ENCODE measurements around the gene LRIT2.
A peak's percentile ranks its signal among the peaks of the same experiment; 100 is the strongest.

The LRIT2 gene

DNA sequence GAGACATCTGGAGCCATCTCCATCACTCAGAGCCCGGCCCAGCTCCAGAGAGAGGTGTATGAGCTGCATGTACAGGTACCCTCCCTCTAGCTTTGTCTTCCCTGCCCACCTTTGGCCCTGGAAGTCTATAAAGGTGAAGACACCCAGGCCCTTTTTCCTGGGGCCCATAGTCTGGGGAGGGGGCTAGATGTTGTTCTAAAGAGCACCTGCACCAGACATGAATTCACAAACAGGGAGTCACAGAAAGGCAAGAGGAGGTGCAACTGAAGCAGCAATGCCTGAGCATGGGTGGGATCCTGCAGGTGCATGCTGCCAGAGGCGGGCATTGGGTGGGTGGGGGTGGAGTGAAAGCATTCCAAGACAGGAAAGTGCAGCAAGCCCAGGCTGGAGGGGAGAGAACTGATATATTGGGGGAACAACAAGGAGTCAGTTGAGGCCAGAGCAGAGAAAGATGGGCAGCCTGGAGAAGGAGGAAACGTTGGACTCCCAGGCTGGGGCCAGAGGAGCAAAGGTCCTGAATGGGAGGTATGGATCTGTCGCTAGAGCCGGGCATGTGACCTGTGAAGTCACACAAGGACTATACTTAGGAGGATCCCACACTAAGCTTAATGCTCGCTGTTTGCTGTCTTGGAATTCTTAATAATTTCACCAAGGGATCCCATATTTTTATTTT is 19.4 kb downstream of the LRIT2 start:
- DNase-seq (ENCODE audit: low read depth), result no peak

DNA sequence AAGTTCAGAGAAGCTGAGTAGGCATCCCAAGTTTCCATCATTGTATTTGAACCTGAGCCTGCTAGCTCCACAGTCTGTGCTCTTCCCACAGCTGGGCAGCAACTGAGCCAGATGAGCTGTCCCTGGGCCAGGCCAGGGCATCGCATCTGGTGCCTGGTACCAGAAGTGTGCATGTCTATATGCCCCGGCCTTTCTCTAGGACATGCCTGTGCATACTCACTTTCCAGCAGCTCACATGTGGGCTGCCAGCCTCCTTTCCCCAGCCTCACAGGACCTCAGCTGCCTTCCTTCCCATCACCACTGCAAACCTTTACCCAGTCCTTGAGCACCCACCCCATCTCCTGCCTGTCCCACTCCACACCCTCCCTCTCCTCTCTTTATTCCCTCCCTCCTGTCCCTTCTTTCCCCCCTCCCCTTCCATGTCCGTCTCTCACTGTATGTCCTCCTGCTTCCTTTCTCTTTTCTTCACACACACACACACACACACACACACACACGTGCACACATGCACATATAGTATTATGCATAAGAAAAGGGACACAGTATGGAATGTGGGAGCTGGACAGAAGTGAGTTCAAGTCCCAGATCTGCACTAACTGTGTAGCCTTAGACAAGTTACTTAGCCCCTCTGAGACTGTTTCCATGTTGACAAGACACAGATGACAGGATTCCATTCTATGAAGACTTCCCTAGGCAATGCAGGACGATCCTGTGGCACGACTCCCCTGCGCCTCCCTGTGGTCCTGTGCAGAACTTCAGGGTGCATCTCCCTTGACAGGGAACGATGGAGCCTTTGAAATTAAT is 20.1 kb downstream of the LRIT2 start:
- DNase-seq (ENCODE audit: low read depth), result peak; percentile 41

DNA sequence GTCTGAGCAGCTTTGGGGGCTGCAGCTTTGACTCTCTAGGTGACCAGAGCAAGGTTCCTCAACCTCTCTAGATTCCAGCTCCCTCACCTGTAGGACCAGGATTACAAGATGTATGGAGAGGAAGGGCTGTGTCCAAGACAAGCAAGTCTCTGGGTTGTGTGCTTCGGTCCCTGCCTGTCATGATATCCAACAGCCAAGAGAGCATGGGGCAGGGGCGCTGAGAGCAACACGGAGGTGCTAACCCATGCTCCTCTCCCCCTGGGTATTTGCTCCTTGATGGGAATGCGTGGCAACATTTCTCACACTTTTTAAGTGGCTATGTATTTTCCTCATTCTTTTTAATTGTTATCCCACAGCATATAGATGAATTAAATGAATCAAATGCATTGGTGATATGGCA is 20.7 kb downstream of the LRIT2 start:
- DNase-seq (ENCODE audit: low read depth), result no peak

DNA sequence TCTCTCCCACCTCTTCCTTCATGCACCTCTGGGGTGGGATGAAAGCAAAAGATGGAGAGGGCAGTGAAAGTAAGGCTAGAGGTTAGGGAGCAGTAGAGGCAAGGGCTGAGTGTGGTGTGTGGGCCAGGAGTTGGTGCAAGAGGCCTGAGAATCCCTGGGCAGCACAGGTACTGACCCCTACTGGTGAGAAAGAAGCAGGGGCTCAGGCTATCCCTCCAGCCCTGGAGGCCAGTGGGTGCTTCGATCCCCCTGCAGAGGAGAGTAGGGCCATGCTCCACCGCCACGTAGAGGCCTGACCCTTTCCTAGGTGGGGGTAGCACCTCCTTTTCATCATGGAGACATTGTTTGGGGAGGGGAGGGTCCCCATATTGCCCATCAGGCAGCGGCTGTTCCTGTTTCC is 21.2 kb downstream of the LRIT2 start:
- no peak for DNase-seq (ENCODE audit: low read depth)

DNA sequence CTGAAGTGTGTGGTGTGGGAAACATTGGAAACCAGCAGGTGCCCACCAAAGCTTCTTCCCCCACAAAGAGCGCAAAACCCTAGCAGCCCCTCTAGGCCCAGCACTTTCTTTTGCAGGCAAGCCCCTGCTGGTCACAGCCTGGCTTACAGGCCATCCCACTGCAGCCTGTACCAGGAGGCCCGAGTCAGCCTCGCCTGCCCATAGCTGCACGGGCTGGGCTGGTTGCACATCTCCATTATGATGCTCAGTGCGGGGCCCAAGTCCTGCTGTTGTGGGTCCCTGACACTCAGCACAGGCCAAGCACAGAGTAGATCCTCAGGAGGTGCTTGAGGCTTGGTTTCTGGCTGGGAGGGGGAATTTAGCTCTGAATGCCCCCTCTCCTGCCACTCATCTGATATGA is 23.0 kb downstream of the LRIT2 start:
- DNase-seq (ENCODE audit: low read depth), result no peak

DNA sequence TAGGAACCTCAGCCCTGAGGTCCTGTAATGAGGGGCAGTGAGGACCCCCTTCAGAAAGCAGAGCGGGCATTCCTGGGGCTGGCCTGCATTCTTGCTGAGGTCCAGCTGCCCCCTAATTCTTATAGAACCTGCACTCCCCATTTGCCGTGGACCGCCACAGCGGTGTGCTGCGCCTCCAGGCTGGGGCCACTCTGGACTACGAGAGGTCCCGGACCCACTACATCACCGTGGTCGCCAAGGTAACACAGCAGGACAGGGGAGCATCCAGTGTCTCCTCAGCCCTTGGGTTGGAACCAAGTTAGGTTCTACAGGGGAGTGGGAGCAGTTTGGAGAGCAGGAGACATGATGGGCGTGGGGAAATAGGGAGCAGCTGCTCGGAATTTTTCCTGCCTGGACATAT is 23.7 kb downstream of the LRIT2 start:
- no peak for DNase-seq (ENCODE audit: low read depth)

DNA sequence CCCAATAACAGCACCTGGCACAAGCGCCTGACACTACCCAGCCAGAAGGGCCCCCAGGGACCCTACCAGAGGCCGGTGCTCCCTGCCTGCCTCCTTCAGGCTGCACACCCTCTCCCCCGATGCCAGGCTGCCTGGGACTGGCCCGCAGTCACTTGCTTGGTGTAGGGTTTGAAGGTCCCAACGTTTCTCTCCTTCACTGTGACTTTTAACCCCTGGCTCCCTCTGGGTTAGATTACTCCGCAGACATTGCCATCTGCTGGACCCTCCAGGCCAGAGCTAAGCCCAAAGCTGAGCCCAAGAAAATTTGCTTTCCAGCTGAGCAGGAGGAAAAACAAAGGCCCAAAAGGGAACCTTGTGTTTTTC is 24.1 kb downstream of the LRIT2 start:
- DNase-seq (ENCODE audit: low read depth), result no peak

DNA sequence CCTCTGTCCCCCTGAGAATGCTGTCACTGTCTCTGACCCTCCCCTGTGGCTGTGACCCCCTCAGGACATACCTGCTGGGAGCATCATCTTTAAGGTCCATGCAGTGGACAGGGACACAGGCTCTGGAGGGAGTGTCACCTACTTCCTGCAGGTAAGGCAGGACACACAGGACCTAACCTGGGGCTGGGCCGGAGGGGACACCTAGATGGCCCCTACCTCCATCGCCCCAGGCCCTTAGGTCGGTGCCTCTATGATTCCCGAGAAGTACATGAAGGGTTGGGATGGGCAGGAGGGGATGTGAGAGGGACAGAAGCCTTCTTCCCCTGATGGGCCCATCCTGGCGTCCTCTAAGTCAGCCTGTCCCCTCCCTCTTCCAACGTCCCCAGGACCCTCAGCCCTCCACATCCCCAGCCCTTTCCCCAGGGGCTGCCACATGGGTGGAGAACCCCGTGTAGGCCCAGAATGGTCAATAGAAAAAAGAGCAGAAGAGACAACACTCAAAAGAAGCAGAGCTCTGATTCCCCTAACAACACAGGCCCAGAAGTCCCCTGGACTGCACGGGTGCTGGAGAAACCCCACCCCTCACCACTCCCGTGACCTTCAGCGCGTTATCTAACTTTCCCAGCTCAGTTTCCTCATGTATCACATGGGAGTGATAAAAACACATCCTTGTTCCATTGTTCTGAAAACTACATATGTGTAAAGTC is 24.7 kb downstream of the LRIT2 start:
- no peak for DNase-seq (ENCODE audit: low read depth)

DNA sequence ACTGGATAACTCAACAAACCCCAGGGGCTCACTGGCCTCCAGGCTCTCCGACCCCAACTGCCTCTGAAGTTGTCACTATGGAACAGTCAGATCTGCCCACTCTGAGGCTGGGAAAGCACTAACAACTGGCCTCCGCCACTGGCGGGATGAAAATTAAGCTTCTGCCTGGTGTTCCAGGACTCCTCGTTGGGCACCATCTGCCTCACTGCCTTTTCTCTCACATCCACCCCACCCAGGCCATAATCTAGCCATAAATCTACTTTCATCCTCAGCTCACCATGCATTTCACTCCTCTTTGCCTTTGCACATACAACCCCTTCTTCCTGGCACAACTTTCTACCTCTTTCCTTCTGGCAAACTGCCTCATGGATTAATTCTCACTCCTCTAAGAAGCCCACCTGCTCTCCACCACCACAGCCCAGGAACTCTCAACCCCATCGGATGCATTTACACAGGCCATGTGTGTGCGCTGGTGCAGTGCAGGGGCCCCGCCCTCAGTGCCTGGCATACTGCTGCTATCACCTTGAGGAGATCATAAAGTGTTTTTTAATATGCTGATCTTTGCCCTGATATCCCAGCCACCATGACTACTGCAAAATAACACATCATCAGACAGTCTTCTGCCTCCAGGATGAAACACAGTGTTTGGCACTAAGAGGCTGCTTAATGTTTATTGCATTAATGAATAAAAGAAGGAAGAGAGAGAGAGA is 27.0 kb downstream of the LRIT2 start:
- no peak for DNase-seq (ENCODE audit: low read depth)

DNA sequence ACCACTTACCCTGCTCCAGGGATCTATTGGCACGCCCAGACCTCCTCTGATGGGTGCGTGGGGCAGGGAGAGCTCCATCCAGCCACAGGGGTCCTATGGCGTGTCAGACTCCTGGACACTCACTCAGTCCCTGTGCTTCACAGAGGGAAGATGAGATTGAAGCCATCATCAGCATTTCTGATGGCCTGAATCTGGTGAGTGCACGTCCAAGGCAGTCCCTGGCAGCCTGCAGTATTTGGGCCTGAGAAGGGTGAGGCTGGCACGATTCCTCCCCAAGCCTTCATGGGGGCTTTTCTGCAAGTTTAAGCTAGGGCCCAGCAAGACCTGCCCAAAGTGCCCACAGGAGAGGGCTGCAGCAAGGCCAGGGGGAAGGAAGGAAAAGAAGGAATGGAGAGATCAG is 27.7 kb downstream of the LRIT2 start:
- DNase-seq (ENCODE audit: low read depth), result no peak

DNA sequence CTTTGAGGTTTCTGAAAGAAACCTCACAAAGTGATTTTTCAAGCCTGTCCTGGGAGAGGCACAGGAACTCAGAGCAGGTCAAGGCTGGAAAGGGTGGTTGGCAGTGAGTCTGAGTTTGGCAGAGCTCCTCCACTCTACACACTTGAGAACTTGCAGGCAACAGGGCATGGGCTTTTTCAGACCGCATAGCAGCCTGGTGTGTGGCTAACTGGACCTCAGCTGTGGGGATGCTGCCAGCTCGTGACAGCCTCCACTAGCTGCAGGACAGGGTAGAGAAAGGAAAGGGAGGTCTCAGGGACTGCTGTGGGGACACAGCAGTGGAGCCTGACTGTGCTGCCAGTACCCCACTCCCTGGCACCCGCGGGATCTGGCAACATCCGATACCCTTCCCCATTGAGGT is 28.4 kb downstream of the LRIT2 start:
- no peak for DNase-seq (ENCODE audit: low read depth)

DNA sequence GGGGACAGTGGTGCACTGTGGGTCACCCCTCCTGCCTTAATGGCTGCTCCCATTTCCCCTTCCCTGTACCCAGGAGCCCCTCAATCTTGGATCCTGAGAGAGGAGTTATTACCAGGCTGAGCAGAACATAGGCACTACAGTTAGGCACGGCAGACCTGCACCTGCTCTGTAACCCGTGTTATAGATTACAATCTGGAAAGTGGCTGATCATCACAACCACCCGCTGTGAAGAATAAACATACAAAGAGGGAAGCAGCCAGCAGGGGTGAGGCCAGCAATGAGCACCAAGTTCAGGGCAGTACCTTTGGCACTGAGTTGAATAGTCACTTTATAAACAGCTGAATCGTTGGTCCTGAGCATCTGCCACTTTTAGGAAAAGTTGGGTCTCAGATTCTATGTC is 29.3 kb downstream of the LRIT2 start:
- no peak for DNase-seq (ENCODE audit: low read depth)

DNA sequence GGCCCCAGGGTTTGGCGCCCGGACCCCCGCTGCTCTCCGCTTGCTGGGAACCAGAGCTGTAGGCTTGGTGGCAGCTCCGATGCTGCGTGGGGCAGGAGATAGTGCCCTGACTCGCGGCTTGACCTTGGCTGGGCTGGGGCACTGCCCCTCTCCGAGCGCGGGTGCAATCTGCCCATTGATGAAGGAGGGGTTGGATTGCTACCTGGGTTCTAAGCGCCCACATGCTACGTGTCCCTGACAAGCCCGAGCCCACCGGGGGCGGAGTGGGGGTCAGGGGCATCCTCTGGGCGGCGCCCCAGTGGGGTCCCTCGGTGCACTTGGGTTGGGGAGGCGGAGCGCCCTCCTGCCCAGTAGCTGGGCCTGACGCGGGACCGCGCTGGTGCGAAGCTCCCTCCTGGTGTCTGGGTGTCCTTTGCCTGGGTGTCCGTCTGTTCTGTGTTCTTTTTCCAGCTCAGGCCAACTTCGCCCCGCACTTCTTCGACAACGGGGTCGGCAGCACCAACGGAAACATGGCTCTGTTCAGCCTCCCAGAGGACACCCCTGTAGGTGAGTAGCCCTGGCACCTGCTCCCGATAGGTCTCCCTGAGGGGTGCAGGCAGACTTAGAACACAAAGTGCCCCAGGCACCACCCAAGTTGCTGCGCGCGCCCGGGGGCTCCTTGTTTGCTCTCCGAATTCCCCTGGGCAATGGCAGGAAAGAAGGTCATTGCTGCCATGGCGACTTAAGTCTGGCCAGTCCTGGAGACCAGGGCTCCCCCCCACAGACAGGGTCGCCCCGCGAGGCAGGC is 30.1 kb downstream of the LRIT2 start:
- no peak for DNase-seq (ENCODE audit: low read depth)

DNA sequence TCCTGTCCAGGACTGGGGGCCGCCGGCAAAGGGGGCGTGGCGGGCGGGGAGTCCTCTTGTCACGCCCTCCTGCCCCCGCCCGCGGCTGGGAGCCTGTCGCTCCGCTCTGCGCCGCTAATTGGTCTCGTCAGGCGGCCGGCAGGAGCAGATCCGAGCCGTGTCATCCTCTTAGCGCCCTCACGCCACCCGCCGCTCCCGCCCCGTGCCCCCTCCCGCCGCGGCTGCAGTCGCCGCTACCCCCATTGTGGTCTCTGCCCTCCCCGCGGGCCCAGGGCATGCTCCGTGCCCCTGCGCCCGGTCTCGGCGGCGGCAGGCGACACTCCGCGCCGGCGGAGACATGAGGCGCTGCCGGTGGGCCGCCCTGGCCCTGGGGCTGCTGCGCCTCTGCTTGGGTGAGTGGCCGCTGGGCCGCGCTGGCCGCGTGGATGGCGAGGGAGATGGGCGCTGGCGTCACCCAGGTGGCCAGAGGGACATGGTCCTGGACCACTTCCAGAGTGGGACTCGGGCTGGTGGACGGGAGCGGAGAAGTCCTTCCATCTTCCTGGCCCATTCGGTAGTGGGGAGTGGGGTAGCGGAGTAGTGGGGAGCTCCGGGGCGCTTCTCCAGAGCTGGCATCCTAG is 30.8 kb downstream of the LRIT2 start, which contains the start of gene CDHR1:
CDHR1 (plus strand) TSS at position 114 of the 620 bp plus-strand sequence; CDS start at position 338, 224 bp downstream.
- DNase-seq (ENCODE audit: low read depth), result no peak

DNA sequence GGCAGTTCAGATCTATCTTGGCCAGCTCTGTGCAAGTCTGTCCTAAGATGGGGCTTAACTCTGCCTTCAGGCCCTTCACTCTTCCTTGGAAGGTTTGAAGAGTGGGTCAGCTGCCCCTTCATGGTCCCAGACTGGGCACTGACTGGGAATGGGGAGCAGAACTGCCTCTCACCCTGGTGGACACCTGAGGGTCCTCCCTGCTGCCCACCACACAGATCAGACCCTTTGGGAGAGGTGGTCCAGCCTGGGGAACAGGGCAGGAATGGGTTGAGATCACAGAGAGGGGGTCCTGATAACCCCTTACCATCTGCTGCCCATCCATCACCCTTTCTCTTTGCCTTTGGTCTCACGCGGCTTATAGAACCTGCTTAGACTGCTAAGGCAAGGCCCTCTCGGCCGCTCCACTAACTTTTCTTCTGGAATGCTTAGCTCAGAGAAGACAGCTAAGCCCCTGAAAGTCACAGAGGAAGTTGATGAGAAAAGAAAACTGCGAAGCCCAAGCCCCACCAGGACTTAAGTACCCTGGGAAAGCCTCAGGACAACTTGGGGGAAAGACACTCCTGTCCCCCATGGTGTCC is 31.4 kb downstream of the LRIT2 start:
- DNase-seq (ENCODE audit: low read depth), result no peak

DNA sequence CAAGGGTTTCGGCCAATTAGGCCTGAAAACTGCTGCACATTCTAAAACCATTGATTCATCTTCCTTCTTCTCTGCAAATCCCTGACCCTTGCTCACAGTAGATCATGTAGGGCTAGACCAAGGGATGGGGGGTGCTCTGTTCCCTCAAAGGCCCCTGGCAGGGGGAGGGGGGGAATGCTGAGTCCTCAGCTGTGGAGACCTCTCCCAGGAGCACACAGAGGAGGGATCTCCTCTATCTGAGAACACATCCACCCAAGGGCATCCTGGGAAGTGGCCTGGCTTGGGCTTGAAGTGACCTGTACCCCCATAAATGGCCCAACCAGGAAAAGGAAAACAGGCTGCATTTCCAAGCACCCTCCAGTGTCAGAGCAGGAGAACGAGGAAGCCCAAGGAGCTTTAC is 32.0 kb downstream of the LRIT2 start:
- no peak for DNase-seq (ENCODE audit: low read depth)

DNA sequence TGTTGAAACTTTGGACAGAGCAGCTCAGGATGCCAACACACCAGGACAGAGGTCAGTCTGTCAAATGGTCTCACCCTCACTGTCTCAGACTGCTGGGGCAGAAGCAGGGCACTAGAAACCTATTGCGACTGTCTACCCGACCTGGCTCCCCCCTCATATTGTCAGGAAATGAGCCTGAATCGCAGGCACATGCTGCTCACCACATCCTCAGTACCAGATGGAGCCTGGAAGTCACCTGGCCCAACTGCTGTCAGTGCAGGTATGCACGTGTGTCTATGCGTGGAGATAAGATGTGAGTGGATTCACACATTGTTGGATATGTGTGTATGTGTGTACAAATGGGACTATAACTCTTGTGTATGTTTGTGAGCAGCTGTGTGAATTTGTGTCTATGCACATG is 34.2 kb downstream of the LRIT2 start:
- DNase-seq (ENCODE audit: low read depth), result no peak

DNA sequence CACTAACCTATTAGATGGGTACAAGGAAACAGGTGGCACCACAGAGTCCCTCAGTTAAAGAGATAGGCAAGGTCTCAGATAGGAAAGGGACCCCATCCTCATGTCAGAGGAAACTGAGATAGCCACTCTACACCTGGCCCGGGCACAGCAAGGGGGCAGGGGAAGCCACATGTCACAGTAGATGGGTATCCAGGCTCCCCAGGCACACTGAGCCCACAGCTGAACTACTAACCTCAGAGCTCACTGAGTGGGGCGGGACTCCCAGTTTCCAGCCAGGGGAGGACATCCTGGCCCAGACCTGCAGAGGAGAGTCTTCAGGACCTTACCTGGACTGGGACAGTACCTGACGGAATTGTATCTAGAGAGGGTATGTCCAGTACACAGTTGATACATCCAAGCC is 34.7 kb downstream of the LRIT2 start:
- DNase-seq (ENCODE audit: low read depth), result no peak

DNA sequence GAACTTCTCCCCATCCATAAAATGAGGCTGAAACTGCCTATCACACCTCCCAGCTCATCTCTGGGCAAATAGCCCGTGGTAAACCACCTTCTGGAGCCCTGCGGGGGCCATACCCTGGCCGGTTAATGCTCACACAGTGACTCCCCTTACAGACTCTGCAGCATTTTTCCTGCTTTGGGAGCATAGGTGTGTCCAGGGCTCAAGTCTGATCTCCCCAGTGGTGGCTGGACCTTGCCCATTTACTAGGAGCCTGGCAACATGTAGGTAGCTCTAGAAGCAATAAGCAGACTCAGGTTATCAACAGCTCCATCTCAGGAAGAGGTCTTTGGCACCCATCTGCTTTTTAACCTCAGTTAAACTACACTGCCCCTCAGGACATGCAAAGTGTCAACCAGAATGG is 36.5 kb downstream of the LRIT2 start:
- no peak for DNase-seq (ENCODE audit: low read depth)

DNA sequence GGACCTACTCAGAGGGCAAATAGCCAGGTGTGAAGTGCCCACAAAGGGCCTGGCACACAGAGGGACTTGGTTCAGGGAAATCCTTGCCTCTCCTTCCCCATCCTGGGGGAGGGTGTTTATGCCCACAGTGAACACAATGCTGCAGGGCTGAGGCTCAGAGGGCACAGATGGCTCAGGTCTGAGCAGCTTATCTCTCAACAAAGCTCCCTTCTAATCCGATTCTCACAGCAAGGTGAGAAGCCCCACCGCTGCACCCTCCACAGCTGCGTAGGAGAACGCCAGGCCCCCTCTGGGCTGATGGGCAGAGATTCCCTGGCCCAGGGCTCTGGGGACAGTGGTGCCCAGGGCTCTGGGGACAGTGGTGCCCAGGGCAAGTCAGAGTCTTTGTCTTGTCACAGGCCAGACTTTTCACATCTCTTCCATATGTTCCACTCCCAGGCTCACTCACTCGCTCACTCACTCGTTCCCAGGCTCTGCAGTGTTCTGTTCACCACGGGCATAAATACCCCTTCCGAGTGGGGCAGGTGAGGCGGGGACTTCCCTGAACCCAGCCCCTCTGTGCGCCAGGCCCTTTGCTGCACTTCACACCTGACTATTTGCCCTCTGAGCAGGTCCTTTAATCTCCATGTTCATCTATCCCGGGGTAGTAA is 39.7 kb downstream of the LRIT2 start:
- DNase-seq (ENCODE audit: low read depth), result no peak
